ENCODE data around the gene ANGPTL7.

The ANGPTL7 gene

GRCh38 chr1:11237356-11237755 is 48.2 kb downstream of the ANGPTL7 start:
- H3K27me3 Mint-ChIP-seq (ENCODE audit: low read depth): no peaks in the 10 kb centered on the region
- DNase-seq (ENCODE audit: low spot score): no peak
- no peaks in the 10 kb centered on the region for H3K9me3 Mint-ChIP-seq
- H3K4me3 Mint-ChIP-seq: no peak overlapping the region
- H3K4me1 Mint-ChIP-seq (ENCODE audit: low read depth): peaks cover 8% of the 10 kb centered on the region
- no peak overlapping the region for H3K27ac Mint-ChIP-seq
- peaks cover 49% of the 10 kb centered on the region for H3K36me3 Mint-ChIP-seq (ENCODE audit: low read depth)

- no peak for DNase-seq (ENCODE audit: low spot score)
- Mint-ChIP-seq H3K27me3 (ENCODE audit: low read depth) (no peaks in the 10 kb centered on the region), H3K4me3 (no peak overlapping the region), H3K9me3 (no peaks in the 10 kb centered on the region), H3K36me3 (ENCODE audit: low read depth) (peaks cover 42% of the 10 kb centered on the region), H3K27ac (no peak overlapping the region), H3K4me1 (ENCODE audit: low read depth) (peaks cover 8% of the 10 kb centered on the region)
Observed at GRCh38 chr1:11238311-11238710, 49.2 kb downstream of the ANGPTL7 start.

GRCh38 chr1:11245248-11245647 is 56.1 kb downstream of the ANGPTL7 start:
- Mint-ChIP-seq H3K4me3 (no peak overlapping the region), H3K4me1 (ENCODE audit: low read depth) (peaks cover 3% of the 10 kb centered on the region), H3K27ac (no peak overlapping the region), H3K9me3 (no peaks in the 10 kb centered on the region), H3K27me3 (ENCODE audit: low read depth) (no peaks in the 10 kb centered on the region), H3K36me3 (ENCODE audit: low read depth) (peaks cover 15% of the 10 kb centered on the region)
- no peak for DNase-seq (ENCODE audit: low spot score)
